Neural cell (in vitro differentiated cells): ENCODE measurements around the gene SMARCA1. TPM values are rescaled to one million over a fixed set of nuclear protein-coding genes. Genes with fewer than 3 reads are reported as not detected.
A peak's percentile ranks its signal among the peaks of the same experiment; 100 is the strongest.

Source experiments
- H2AFZ ChIP-seq: fragments of 200-600, 300-800 bp; sonication (generic), shearing (Covaris generic); 2 replicates; pipeline ENCODE4 v1.6.0; 2014; ENCODE audit warnings: low read depth, mild to moderate bottlenecking, antibody characterized with exemption, low read length, moderate library complexity
- H3F3A ChIP-seq: fragments of 200-600 bp; shearing (Covaris generic); 2 replicates; pipeline ENCODE4 v1.6.1; 2016; ENCODE audit warnings: mild to moderate bottlenecking, moderate library complexity, mixed read lengths, antibody characterized with exemption, low read length; ENCODE audit not compliant: insufficient read depth, poor library complexity, severe bottlenecking
- H3K27ac ChIP-seq: fragments of 200-600, 300-800 bp; sonication (generic), shearing (Covaris generic); 2 replicates; pipeline ENCODE4 v1.5.1; 2014; ENCODE audit warnings: mild to moderate bottlenecking, low read length, moderate library complexity
- H3K27me3 ChIP-seq: fragments of 300-800, 200-600 bp; sonication (generic), shearing (Covaris generic); 2 replicates; pipeline ENCODE4 v1.6.0; 2014; ENCODE audit warnings: mild to moderate bottlenecking, low read depth, low read length, moderate library complexity; ENCODE audit not compliant: insufficient read depth
- H3K36me3 ChIP-seq: fragments of 300-800, 200-600 bp; sonication (generic), shearing (Covaris generic); 2 replicates; pipeline ENCODE4 v1.5.1; 2014; ENCODE audit warnings: mild to moderate bottlenecking, antibody characterized with exemption, low read length, moderate library complexity; ENCODE audit not compliant: insufficient read depth
- H3K4me2 ChIP-seq: fragments of 300-800, 200-600 bp; sonication (generic), shearing (Covaris generic); 2 replicates; pipeline ENCODE4 v1.6.0; 2014; ENCODE audit warnings: mild to moderate bottlenecking, low read length
- H3K4me3 ChIP-seq: fragments of 300-800, 200-600 bp; sonication (generic), shearing (Covaris generic); 2 replicates; pipeline ENCODE4 v1.5.1; 2014; ENCODE audit warnings: mild to moderate bottlenecking, low read length, moderate library complexity
- H3K79me2 ChIP-seq: fragments of 200-600 bp; shearing (Covaris generic); replicated peaks from 2 replicates; pipeline ENCODE4 v1.6.0; 2014; ENCODE audit warnings: mild to moderate bottlenecking, low read length, moderate library complexity; ENCODE audit not compliant: insufficient read depth
- H3K9ac ChIP-seq: fragments of 300-800, 200-600 bp; sonication (generic), shearing (Covaris generic); 2 replicates; pipeline ENCODE4 v1.6.1; 2016; ENCODE audit warnings: mild to moderate bottlenecking, low read length, mixed read lengths
- H3K9me2 ChIP-seq: fragments of 200-600 bp; shearing (Covaris generic); 2 replicates; pipeline ENCODE4 v1.6.1; 2016; ENCODE audit warnings: mild to moderate bottlenecking, low read length, mixed read lengths; ENCODE audit not compliant: insufficient read depth
- H3K9me3 ChIP-seq: fragments of 200-600, 300-800 bp; sonication (generic), shearing (Covaris generic); 2 replicates; pipeline ENCODE4 v1.6.1; 2016; ENCODE audit warnings: mild to moderate bottlenecking, mixed run types, low read length, moderate library complexity, mixed read lengths
- H4K20me1 ChIP-seq: fragments of 200-600 bp; shearing (Covaris generic); 2 replicates; pipeline ENCODE4 v1.6.1; 2016; ENCODE audit warnings: mild to moderate bottlenecking, mixed run types; ENCODE audit not compliant: insufficient read depth
- CTCF ChIP-seq: fragments of 450-650 bp; IDR thresholded peaks from 2 replicates; pipeline ENCODE4 v1.5.1; 2014; ENCODE audit warnings: antibody characterized with exemption, mild to moderate bottlenecking, moderate library complexity; ENCODE audit not compliant: poor library complexity, severe bottlenecking
- EP300 ChIP-seq: fragments of 450-650 bp; conservative IDR thresholded peaks from 2 replicates; pipeline ENCODE4 v1.6.1; 2014; ENCODE audit warnings: antibody characterized with exemption, mild to moderate bottlenecking, moderate library complexity; ENCODE audit not compliant: poor library complexity, severe bottlenecking
- MXI1 ChIP-seq: fragments of 450-650 bp; conservative IDR thresholded peaks from 2 replicates; pipeline ENCODE4 v1.6.1; 2014; ENCODE audit warnings: antibody characterized with exemption, mild to moderate bottlenecking; ENCODE audit not compliant: poor library complexity, severe bottlenecking
- POLR2AphosphoS5 ChIP-seq: IDR thresholded peaks from 2 replicates; pipeline ENCODE4 v1.6.1; 2012
- RAD21 ChIP-seq: fragments of 450-650 bp; conservative IDR thresholded peaks from 2 replicates; pipeline ENCODE4 v1.6.1; 2014; ENCODE audit warnings: antibody characterized with exemption, mild to moderate bottlenecking, moderate library complexity
- REST ChIP-seq: IDR thresholded peaks from 2 replicates; pipeline ENCODE4 v1.6.1; 2012; ENCODE audit warnings: borderline replicate concordance
- SMC3 ChIP-seq: fragments of 450-650 bp; conservative IDR thresholded peaks from 2 replicates; pipeline ENCODE4 v1.6.1; 2014; ENCODE audit warnings: antibody characterized with exemption, mild to moderate bottlenecking, moderate library complexity; ENCODE audit not compliant: poor library complexity
- TAF1 ChIP-seq: IDR thresholded peaks from 2 replicates; pipeline ENCODE4 v1.6.1; 2012; ENCODE audit warnings: low read depth
- polyA minus RNA-seq: library from RNA; depleted of rRNA, polyadenylated mRNA; stranded (reverse); fragments of >200 nt; gene quantifications from 2 replicates; pipeline ENCODE4 v1.2.3, GENCODE V29; 2014
- polyA plus RNA-seq: library from polyadenylated mRNA; depleted of rRNA; stranded (reverse); fragments of >200 nt; gene quantifications from 2 replicates; pipeline ENCODE4 v1.2.3, GENCODE V29; 2014

SMARCA1 gene
- polyA plus RNA-seq: 62.9 and 66.9 TPM in 2 replicates
- 102 and 116 TPM in 2 replicates for polyA minus RNA-seq

- Histone ChIP-seq H3K9ac (peak within 1 kb of the TSS; percentile 90), H3K4me3 (peak within 1 kb of the TSS; percentile 83), H4K20me1 (no peaks in the 10 kb centered on the region), H3K36me3 (no peaks in the 10 kb centered on the region), H3F3A (no peaks in the 10 kb centered on the region), H3K9me3 (no peaks in the 10 kb centered on the region), H3K79me2 (peaks cover 22% of the 10 kb centered on the region), H3K9me2 (no peaks in the 10 kb centered on the region), H3K27me3 (no peaks in the 10 kb centered on the region), H3K27ac (peak within 1 kb of the TSS; percentile 81), H2AFZ (peak within 1 kb of the TSS; percentile 65), H3K4me2 (no peak within 1 kb of the TSS)
- no peak for TF ChIP-seq RAD21
- TF ChIP-seq SMC3: no peak
- peak; percentile 54 for TF ChIP-seq TAF1
- TF ChIP-seq REST: peak; percentile 19
- no peak for TF ChIP-seq CTCF
- TF ChIP-seq POLR2AphosphoS5: peak; percentile 53
Observed at GRCh38 chrX:129523079-129523911, at the start of gene SMARCA1. TSS of gene SMARCA1 (minus strand) at chrX:129523490. CDS start at chrX:129523370, 120 bp downstream.

GRCh38 chrX:129572422-129572821 is 49.1 kb upstream of the SMARCA1 start:
- no peaks in the 10 kb centered on the region for H3K27me3 ChIP-seq
- no peak overlapping the region for H2AFZ ChIP-seq
- H3K79me2 ChIP-seq: no peaks in the 10 kb centered on the region
- no peak overlapping the region for H3K4me3 ChIP-seq
- no peaks in the 10 kb centered on the region for H3K9me2 ChIP-seq
- no peaks in the 10 kb centered on the region for H3K36me3 ChIP-seq
- H3K9me3 ChIP-seq: no peaks in the 10 kb centered on the region
- no peaks in the 10 kb centered on the region for H3F3A ChIP-seq
- H3K27ac ChIP-seq: no peak overlapping the region
- no peak overlapping the region for H3K9ac ChIP-seq
- H3K4me2 ChIP-seq: no peak overlapping the region
- TF ChIP-seq SMC3 (no peak), TAF1 (no peak), EP300 (no peak), CTCF (no peak), POLR2AphosphoS5 (no peak), RAD21 (no peak), MXI1 (no peak), REST (no peak)
- no peaks in the 10 kb centered on the region for H4K20me1 ChIP-seq
